Activated effector memory CD4-positive, alpha-beta T cell treated with anti-CD3 and anti-CD28 coated beads, Interleukin-2, amount 50 U/mL, for 16 hours (primary cell): ENCODE measurements around the gene PRDM15.

ENCODE experiments used
- DNase-seq: peaks from one replicate; pipeline ENCODE4 v3.0.0-alpha.2; 2020

The PRDM15 gene

DNA sequence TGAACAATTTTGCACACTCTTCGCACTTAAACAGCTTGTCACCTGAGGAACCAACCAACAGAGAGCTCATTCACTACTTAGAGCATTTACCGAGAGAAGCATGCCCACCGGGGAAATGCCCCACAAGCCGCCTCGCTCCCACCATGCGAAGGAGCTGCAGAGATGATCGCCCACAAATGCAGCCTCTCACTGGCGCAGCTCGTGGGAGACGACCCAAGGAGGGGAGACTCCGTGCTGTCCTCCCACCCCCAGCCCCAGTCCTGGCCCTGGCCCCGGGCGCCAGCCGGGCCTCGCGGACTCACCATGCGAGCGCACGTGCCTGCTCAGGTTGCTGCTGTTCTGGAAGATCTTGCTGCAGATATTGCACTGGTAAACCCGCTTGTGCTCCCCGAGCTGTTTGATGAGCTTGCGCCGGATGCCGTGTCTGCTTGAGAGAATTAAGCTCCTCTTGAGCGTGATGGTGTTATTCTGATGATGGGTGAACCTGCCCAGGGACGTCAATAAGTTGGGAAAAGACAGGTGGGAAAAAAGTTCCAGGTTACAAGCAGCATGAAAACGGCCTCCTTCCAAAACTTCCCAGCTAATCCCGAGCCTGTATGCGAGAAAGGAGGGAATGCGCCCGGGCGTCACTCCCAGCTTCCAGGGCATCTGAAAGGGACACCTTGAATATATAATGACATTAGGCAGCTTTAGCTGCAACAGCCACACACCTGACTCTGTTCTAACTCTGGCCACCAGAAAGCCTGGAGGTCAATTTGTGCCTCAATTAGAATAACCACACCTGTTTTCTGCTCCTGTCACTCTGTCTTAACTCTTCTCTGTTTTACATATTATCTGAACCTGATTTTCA is 42.8 kb downstream of the PRDM15 start:
- DNase-seq, result peak; percentile 44

DNA sequence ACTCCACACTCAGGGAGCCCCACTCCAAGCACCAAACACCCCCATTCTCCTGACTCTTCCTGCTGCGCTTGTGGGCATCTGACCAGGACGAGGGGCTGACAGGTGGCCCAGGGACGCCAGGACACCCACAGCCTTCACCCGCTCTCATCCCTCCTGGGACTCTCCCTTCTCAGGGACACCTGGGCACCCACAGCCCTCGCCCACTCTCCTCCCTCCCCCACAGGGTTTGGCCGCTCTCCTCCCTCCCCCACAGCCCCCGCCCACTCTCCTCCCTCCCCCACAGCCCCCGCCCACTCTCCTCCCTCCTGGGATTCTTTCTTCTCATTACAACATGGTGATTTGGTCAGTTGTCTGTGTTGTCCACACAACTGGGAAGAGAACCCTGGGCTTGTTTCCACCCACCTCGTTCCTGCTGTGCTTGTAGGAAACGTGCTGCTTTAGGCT is 43.4 kb downstream of the PRDM15 start:
- DNase-seq, result peak; percentile 9

DNA sequence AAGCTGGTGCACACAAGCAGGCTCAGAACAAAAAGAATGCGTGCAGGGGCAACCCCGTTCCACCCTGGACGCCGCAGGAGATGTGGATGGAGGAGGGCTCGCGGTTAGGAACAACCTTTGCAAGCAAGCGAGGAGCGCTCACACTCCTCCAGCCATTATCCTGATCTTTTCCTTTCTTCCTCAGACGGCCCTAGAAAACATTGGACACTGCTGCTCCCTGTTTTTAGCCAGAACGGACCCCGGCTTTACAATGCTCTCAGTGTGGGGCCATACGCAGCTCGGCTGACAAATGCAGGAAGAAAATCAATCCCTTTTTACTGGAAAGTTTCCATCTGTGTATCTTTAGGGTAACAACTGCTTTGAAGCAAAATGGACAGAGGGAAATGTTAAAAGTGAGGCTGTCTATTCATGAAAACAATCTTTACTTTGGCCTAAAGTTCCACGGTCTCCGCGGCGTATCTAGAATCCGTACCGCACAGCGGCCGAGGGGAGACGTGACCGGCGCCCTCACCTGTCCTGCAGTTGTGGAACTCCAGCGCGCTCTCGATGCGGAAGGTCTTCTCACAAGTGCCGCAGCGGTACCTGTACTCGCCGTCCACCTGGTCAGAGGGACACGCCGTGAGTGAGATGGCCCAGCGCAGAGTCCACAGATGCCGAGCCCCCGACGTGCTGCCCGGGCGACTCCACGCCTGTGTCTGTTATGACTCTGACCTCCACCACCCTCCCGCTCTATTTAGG is 44.0 kb downstream of the PRDM15 start:
- peak; percentile 50 for DNase-seq

DNA sequence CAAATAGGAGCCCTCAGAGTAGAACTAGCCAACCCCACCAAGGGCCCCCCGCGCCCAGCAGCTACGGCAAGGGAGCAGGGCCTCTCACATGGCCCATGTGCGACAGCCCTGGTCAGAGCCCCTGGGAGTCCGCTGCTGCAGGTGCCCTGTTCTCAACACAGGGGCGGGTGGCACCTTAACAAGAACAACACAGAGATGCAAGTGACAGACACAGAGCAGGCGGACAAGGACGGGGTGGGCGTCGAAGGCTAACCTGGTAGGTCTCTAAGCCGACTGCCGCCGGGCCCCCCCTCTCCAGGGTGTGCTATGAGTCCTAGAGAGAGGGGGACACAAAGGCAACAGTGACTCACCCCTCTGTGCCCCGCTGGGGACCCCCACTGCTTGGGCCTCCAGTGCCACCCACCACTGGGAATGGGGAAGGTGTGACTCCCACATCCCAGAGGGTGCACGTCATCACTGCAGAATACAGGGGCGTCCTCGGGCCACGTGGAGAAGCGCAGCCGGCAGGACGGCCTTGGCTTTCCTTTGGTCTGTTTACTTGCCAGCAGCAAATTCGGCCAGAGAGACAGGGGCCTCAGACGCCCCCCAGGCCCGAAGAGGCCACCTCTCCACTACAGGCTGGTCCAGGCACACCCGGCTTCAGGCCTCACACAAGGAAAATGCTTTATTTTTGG is 44.8 kb downstream of the PRDM15 start:
- DNase-seq, result peak; percentile 57

DNA sequence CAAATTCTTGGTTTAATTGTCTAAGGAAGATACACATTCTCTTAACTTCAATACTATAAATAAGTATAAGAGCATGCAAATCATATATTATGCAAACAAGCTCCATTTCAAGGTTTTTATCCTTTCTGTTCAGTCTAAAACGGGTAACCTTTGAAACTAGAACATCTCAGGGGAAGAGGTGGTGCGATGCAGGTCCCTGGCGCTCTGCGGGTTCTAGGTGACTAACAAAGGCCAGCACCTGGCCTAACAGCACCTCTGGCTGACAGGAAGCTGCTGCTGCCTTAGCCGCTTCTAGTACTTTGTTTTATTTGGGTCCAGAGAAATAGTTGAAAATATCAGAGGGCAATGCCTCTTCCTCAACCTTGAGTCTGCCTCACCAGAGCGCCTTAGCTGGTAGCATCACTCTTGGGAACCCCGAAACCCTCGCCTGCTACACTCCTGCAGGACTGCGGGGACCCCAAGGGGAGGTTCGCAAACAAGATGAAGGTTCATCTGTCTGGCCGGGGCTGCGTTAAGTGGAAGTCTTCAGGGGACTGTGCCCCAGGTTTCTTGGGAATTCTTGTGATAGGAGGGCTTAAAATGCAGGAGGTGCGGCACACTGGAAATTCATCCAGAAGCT is 45.5 kb downstream of the PRDM15 start:
- DNase-seq, result peak; percentile 49

DNA sequence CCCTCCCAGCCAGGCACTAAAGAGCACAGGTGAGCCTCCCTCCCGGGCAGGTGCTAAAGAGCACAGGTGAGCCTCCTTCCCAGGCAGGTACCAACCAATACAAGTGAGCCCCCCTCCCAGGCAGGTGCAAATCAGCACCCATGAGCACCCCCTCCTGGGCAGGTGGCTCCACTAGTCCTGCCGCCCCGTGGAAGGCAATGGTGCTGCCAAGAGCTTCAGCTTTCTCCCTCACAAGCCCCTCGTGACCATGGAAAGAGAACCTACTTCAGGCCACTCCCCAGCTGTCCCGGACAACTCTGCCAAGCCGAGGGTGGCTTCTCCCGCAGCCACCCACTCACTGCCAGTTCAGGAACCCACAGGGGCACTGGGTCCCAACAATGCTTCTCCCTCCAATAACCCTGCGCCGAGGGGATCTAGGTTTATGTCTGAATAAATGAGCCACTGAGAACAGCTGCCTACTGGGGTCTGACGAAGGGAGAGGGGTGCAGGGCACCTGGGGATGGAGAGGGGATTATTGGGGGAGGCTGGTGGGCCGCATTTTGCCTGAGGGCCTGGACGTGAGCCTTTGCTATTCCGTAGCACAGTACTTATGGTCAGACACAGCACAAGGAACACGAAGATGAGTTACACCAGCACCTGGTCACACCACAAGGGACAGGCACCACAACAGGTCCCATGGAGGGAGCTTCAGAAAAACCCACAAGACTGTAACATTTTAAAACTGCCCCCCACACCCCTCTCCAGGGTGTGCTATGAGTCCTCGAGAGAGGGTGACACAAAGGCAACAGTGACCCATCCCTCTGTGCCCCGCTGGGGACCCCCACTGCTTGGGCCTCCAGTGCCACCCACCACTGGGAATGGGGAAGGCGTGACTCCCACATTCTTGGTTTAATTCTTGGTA is 46.3 kb downstream of the PRDM15 start:
- peak; percentile 57 for DNase-seq

DNA sequence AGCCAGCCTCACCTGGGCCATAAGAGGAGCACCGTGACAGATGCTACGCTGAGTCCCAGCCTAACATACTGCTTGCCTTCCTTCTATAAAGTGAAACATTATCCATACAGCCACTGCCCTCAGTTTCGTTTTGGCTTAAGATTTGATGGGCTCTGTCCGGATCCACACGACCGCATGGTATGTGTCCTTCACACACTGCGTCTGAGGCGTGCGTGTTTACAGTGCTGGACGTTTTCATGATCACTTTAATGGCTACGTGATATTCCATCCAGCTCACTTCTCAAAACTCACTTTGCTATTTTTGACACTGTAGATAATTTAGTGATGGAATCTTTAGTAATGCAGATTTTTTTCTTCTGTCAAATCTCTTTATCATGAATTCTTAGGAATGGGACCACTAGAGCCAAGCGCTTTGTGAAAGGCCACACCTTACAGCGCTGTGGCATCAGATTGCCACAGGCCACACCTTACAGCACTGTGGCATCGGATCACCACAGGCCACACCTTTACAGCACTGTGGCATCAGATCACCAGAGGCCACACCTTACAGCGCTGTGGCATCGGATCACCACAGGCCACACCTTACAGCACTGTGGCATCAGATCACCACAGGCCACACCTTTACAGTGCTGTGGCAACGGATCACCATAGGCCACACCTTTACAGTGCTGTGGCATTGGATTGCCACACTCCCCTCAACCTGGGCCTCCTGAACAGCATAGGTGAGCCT is 47.1 kb downstream of the PRDM15 start:
- no peak for DNase-seq

DNA sequence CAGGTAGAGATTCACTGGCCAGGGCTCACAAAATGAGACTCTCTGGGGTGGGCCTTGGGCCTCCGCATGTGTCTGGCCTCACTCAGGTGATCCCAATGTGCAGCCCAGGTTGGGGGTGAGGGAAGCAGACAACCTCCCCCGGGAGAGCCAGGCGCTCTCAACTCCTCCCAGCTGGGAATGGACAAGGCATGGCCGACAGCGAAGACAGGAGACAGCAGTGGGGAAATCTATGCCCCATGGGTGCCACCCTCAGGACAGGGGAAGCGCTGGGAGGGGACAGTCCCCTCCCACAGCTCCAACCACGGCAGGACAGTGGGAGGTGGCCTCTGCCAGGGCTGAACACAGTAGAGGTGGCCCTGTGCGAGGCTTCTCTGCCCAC is 47.7 kb downstream of the PRDM15 start:
- peak; percentile 47 for DNase-seq

DNA sequence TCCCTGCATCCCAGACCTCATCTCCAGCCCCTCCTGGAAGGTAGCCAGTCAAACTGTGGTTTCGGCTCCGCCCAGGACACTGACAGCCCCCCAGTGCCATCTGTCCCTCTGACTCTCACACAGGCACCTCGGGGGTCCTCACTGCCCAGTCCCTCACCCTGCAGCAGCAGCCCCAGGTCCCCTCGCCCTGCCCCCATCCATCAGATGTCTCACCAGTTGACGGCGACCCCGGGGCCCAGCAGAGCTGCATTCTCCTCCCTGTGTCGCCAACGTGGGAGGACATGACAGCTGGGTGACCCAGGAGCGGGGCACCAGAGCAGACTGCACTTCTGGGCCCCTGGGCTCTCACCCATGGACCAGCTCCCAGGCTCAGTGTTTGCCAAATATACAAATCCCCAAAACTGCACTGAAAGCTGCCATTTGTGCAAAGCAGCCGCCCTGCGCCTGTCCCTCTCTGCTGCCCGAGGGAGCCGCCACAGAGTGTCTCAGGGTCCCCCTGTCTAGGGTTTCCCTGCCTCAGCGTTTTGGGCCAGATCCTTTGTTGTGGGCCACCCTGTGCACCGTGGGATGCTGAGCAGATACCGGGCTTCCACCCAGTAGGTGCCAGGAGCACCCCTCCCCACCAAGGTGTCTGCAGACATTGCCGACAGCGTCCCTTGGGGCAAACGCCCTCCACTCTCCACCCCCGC is 48.2 kb downstream of the PRDM15 start:
- DNase-seq, result no peak

DNA sequence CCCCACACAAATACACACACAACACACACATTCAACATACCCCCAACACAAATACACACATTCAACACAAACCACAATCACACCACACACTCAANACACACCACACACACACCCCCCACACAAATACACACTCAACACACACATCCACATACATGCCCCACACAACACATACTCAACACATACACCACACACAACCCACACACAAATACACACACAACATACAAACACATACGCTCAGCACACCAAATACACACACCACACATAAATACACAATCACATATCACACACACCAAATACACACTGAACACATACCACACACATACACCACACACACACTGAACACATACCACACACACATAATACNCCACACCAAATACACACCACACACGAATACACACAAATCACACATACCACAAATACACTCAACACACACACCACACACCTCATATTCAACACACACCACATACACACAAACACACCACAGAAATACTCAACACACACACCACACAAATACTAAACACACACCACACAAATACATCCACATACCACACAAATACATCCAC is 48.9 kb downstream of the PRDM15 start:
- DNase-seq, result no peak

DNA sequence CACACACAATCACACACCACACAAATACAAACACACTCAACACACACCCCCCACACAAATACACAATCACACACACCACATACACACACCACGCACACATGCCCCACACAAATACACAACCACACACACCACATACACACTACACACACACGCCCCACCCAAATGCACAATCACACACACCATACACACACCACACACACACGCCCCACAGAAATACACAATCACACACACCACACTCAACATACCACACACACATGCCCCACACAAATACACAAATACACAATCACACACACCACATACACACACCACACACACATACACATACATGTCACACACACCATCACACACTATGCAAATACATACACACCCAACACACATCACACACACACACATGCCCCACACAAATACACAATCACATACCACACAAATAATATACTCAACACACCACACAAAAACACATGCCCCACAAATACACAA is 50.2 kb downstream of the PRDM15 start:
- DNase-seq, result no peak

DNA sequence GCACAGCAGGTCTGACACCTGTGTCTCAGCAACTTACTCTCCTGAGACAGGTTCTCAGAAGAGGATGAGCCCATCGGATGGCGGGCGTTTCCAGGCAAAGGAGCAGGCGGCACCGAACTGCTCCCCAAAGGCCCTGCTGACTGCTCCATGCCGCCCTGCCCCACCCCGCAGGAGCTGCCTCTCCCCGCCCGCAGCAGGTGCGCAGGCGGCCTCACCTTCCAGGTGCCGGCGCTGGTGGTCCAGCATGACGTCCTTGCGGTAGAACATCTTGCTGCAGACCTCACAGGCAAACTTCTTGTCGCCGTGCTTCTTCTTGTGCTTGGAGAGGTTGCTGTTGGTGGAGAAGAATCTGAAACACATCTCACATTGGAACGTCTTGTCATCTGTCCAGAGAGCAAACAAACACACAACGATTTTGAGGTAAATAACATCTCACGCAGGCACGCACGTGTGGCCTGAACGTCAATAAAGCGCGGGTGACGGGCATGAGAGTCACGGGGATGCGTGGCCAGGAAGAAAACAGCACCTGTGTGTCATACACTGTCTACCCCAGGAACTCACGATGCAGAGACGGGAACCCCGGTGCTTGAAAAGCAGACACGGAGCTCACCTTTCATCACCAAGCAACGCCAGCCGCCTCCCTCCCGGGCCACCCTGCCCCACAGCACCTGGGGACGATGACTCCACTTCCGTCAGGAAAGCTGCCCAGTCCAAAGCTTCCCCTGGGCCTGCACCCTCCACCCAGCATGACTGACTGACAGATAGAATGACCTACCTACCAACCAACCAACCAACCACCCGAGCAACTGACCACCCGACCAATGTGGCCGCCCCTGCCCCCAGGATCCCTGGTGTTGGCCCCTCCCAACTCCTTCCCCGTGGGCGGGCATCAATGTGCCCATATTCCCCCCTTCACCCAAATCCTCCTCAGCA is 50.9 kb downstream of the PRDM15 start:
- DNase-seq, result no peak

DNA sequence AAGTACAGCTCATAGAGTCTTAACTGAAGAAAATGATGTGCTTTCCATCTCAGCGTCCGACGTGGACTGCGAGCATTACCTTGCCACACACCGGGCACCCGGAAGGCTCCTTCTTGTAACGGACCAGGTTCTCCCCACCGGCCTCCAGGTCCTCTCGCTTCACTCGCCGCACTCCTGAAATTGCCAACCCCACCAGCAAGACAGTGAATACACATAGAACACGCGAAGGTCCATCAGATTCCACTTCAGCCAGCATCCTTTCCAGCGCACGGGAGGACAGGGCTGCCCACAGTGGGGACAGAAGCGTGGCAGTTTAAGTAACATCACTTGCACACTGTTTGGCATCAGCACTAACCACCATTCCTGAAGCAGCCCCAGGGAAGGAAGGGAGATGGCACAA is 53.3 kb downstream of the PRDM15 start:
- DNase-seq, result no peak

DNA sequence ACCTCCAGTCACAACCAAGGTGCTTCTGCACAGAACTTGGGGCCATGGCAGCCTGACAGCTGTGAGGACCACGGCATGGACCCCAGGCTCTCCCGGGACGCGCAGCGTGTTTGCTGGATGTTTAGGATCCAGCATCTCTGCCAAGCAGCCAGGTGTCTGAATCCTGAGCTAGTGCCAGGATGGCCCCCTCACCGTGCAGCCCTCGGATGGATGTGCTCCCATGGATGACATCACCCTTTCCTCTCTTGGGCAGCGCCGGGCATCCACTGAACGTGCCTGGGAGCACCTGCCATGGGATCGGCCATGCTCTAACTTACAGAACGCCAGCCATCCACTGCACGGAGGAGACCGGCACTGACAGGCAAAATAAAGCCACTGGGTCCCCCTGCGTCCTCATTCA is 53.9 kb downstream of the PRDM15 start:
- no peak for DNase-seq

DNA sequence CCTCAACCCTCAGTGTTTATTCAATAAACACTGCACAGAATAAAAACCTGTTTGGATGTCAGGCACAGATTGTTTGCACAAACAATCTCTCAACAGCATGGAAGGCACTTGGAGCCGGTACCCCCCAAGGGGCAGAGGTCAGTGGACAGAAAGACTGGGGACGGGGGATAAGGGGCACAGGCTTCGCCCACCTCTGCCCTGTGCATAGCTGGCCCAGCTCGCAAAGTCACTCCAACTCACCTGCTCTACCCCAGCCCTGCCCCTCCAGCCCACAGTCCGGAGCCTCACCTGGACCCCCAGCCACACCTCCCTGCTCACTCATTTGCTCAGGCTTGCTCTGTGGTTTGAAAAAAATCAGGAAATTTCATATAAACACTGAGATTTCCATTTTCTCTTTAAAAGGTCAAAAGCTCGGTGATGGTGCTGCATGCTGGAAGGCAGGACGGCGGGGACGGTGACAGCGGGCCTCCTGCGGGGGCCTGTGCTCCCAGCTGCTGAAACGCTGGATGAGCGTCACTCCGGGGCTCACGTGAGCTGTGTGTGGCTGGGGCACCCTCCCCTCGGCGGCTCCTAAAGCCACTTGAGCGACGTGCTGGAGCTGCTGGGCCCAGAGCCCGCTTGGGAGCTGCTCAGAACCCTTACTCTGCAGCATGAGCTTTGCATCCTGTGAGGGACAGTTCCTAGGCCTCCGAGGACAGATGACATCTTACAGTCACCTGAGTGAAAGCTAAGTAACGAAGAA is 54.5 kb downstream of the PRDM15 start:
- no peak for DNase-seq

DNA sequence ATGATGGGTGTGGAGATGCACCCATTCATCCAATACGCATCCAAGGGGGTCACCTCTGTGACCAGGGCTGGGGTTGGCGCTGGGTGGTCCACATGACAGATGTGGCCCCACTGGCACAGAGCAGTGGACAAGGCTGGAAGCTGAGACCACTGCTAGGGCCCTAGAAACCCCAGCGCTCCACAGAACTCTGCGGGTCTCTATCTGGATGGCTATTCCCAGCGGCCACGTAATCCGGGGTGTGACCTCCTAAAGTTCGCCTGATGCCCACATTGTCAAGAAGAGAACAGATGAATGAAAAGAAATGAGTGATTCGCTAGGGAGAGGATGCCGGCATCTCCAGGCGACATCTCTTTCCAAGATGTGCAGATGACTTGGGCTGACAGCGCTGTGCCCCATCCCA is 55.2 kb downstream of the PRDM15 start:
- DNase-seq, result no peak

DNA sequence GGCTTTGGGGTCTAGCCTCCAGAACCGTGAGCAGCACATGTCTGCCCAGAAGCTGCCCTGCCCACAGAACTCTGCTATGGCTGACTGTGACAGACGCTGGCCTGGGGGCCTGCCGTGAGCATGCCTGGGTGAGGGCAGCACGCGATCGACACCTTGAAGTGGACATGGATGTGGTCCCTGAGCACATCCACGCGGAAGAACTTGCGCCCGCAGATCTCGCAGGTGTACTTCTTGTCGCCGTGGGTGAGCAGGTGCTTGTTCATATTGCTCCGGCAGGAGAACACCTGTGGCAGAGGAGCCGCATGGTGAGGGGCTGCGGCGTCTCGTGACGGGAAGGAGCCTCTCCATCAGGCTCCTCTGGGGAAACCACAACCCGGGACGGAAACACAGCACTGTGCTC is 56.0 kb downstream of the PRDM15 start:
- no peak for DNase-seq

DNA sequence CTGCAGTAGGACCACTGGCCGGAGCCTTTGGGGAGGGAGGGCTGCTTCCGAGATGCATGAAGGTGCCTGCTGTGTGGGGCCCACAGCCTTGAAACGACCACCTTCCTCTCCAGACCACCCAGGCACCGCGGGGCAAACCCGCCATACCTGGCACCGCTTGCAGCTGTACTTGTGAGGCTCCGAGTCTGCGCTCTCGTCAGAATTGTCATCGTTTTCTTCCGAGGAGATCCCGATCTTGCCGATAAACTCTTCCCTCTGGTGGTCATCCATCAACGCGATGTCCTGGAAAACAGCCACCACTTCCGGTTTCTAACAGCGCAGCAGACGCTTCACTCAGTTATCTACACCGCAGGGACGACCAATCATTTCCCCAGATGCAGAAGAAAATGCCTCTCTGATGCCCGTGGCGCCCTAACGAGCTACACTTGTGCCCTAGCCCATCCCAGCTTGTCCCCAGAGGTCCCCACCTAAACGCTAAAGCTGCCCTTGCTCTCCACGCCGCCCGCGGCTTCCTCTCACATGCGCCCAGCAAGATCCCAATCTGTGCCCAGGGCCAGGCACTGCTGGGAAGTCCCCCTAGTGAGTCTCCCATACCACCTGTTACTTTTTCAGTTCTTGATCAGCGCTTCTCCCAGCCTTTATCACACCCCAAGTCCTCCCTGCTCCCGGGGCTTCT is 57.2 kb downstream of the PRDM15 start:
- no peak for DNase-seq
